PC-3 (cell line): ENCODE results near the gene YIF1A.

Source experiments
- CTCF ChIP-seq: fragments of 300-600 bp; sonication (generic); conservative IDR thresholded peaks from 2 replicates; pipeline ENCODE4 v1.5.1; 2017; ENCODE audit warnings: antibody characterized with exemption, low read depth, mild to moderate bottlenecking, low read length
- EZH2 ChIP-seq: fragments of 300-600 bp; sonication (generic); IDR thresholded peaks from one replicate; pipeline ENCODE4 v1.6.1; 2017; ENCODE audit warnings: antibody characterized with exemption, mild to moderate bottlenecking, low read length; ENCODE audit not compliant: unreplicated experiment
- EZH2phosphoT487 ChIP-seq: fragments of 300-600 bp; sonication (generic); IDR thresholded peaks from 2 replicates; pipeline ENCODE4 v1.6.1; 2018; ENCODE audit warnings: mild to moderate bottlenecking, antibody characterized with exemption, low read length, borderline replicate concordance

- TF ChIP-seq CTCF: no peak; the same call in 1 of the 2 replicates
- TF ChIP-seq EZH2: no peak
- TF ChIP-seq EZH2phosphoT487: no peak
These were observed 21.3 kb downstream of the YIF1A start for GRCh38 chr11:66267379-66268243.
